Dendritic cell treated with granulocyte-macrophage colony-stimulating factor and Interleukin-4, amounts not matched to agents 40 ng/mL and 50 ng/mL, for 4 days (primary cell): Measurements from ENCODE around the gene PGAM1.
"Not testable (repeated sequence)": the region's sequence is repeated elsewhere in the genome, so short reads cannot be mapped to it uniquely, and the experiment has no call there.

Experiments
- H3K27ac Mint-ChIP-seq: one replicate; pipeline ENCODE4 v1.8.0; 2022; ENCODE audit warnings: mild to moderate bottlenecking, mixed read lengths
- H3K27me3 Mint-ChIP-seq: one replicate; pipeline ENCODE4 v1.8.0; 2022; ENCODE audit warnings: mild to moderate bottlenecking, mixed read lengths
- H3K36me3 Mint-ChIP-seq: one replicate; pipeline ENCODE4 v1.8.0; 2022; ENCODE audit warnings: low read depth, mixed read lengths
- H3K4me1 Mint-ChIP-seq: one replicate; pipeline ENCODE4 v1.8.0; 2022; ENCODE audit warnings: low read depth, mixed read lengths
- H3K4me3 Mint-ChIP-seq: one replicate; pipeline ENCODE4 v1.8.0; 2022; ENCODE audit warnings: mild to moderate bottlenecking, moderate library complexity, mixed read lengths
- H3K9me3 Mint-ChIP-seq: one replicate; pipeline ENCODE4 v1.8.0; 2022; ENCODE audit warnings: mixed read lengths
- intact Hi-C: fragments of 100-400 bp; cut with micrococcal nuclease; formaldehyde crosslinking; loops from one replicate; pipeline ENCODE4 v1.15.0; 2022

Gene PGAM1

DNA sequence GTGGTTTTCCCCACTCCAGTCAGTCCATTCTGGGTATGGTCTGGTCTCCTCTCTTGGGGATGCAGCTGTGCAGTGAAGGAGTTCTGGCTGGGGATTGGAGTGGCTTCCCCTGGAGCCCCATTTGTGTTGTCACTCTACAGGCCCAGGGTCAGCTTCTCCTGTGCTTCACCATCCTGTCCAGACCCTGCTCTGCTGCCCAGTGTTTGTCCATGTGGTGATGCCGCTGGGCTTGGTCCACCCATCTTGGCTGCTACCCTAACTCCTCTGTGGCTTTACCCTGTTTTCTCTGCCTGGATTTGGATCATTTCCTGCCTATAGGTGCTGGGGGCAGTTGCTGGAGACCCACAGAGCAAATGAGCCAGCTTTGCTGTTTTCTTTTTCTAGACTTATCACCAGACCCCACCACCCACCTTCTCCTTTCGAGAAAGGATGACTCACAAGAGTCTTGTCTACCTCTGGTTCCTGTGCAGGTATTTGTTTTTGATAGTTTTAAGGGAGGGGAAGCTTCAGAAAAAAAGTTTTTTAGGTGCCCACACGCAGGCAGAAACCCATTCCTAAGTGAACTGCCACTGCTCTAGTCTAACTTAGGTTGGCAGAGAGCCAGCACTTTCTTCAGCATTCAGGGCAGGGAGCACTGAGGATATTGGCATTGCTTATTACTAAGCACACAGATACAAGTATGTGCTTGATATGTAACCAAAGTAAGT, 28.5 kb downstream of the PGAM1 start:
- Mint-ChIP-seq H3K4me1 (no peaks in the 10 kb centered on the region), H3K36me3 (peaks cover 91% of the 10 kb centered on the region), H3K27ac (peak overlapping the region; percentile 8), H3K4me3 (no peak overlapping the region), H3K9me3 (no peaks in the 10 kb centered on the region), H3K27me3 (no peaks in the 10 kb centered on the region)
- intact Hi-C loops = no loop called here

- Mint-ChIP-seq H3K36me3 (peaks cover 96% of the 10 kb centered on the region), H3K9me3 (no peaks in the 10 kb centered on the region), H3K4me3 (no peak overlapping the region), H3K4me1 (no peaks in the 10 kb centered on the region), H3K27ac (no peak overlapping the region), H3K27me3 (no peaks in the 10 kb centered on the region)
- intact Hi-C loops = no loop called here
Observed at GRCh38 chr10:97456034-97456685, 30.2 kb downstream of the PGAM1 start.

- no peaks in the 10 kb centered on the region for H3K27me3 Mint-ChIP-seq
- H3K4me3 Mint-ChIP-seq = no peak overlapping the region
- no peaks in the 10 kb centered on the region for H3K9me3 Mint-ChIP-seq
- H3K27ac Mint-ChIP-seq = no peak overlapping the region
- intact Hi-C loops = no loop called here
- peaks cover 97% of the 10 kb centered on the region for H3K36me3 Mint-ChIP-seq
- no peaks in the 10 kb centered on the region for H3K4me1 Mint-ChIP-seq
Observed at GRCh38 chr10:97456686-97457065, 30.7 kb downstream of the PGAM1 start.

DNA sequence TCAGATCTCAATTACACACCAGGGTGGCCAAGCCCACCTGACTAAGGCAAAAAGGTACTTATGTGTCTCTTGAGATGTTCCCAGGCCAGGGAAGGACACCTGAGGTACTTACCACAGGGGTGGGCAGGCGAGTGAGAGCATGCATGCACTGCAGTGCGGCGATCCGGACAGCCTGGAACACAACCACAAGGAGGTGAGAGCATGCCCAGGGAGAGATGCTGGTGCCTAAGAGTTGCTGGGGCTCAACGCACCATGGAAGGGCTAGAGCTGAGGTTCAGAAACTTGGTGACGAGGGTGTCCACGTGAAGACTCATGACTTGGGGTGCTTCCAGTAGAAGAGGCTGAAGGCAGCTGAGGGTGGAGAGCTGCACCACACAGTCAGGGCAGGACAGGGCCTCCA, 33.1 kb downstream of the PGAM1 start:
- no peaks in the 10 kb centered on the region for H3K9me3 Mint-ChIP-seq
- H3K36me3 Mint-ChIP-seq = peaks cover 97% of the 10 kb centered on the region
- no peak overlapping the region for H3K27ac Mint-ChIP-seq
- H3K4me1 Mint-ChIP-seq = no peaks in the 10 kb centered on the region
- H3K4me3 Mint-ChIP-seq = no peak overlapping the region
- intact Hi-C loops = no loop called here
- no peaks in the 10 kb centered on the region for H3K27me3 Mint-ChIP-seq

GRCh38 chr10:97459933-97460332, 33.9 kb downstream of the PGAM1 start:
- H3K36me3 Mint-ChIP-seq = peaks cover 100% of the 10 kb centered on the region
- no peaks in the 10 kb centered on the region for H3K9me3 Mint-ChIP-seq
- H3K27me3 Mint-ChIP-seq = no peaks in the 10 kb centered on the region
- H3K27ac Mint-ChIP-seq = no peak overlapping the region
- H3K4me1 Mint-ChIP-seq = no peaks in the 10 kb centered on the region
- intact Hi-C loops = no loop called here
- H3K4me3 Mint-ChIP-seq = no peak overlapping the region

GRCh38 chr10:97462309-97462708, 36.3 kb downstream of the PGAM1 start:
- no peaks in the 10 kb centered on the region for H3K27me3 Mint-ChIP-seq
- H3K9me3 Mint-ChIP-seq = no peaks in the 10 kb centered on the region
- intact Hi-C loops = no loop called here
- H3K27ac Mint-ChIP-seq = no peak overlapping the region
- H3K36me3 Mint-ChIP-seq = peaks cover 100% of the 10 kb centered on the region
- H3K4me3 Mint-ChIP-seq = no peak overlapping the region
- no peaks in the 10 kb centered on the region for H3K4me1 Mint-ChIP-seq

- Mint-ChIP-seq H3K9me3 (no peaks in the 10 kb centered on the region), H3K36me3 (peaks cover 100% of the 10 kb centered on the region), H3K4me1 (no peaks in the 10 kb centered on the region), H3K27ac (no peak overlapping the region), H3K27me3 (no peaks in the 10 kb centered on the region), H3K4me3 (no peak overlapping the region)
- intact Hi-C loops = loop anchor here (1.0 kb wide), 1 partner anchor 90 kb away; no protein-coding TSS in a partner anchor
Observed at GRCh38 chr10:97463363-97464132, 37.6 kb downstream of the PGAM1 start.

- Mint-ChIP-seq H3K27me3 (no peaks in the 10 kb centered on the region), H3K4me3 (no peak overlapping the region), H3K36me3 (peaks cover 100% of the 10 kb centered on the region), H3K9me3 (no peaks in the 10 kb centered on the region), H3K4me1 (no peaks in the 10 kb centered on the region), H3K27ac (no peak overlapping the region)
- intact Hi-C loops = no loop called here
Observed at GRCh38 chr10:97464226-97464625, 38.2 kb downstream of the PGAM1 start.

DNA sequence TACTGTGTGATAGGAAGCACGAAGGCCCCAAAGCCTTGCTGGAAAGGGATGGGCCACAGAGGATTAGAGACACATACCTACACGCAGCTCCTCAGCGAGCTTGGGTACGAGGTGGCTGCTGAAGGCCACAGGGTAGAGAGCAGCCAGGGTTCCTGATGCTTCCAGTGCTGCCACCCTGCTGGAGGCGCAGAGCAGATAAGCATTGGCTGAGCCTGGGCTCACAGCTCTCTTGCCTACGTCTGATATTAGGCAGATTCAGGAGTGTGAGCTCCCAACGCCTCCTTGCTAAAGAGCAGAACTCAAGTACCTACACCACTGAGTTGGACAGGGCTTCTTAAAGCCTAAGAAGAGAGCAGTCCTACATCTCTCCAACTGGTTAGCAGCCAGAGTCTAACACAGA, 40.0 kb downstream of the PGAM1 start:
- H3K36me3 Mint-ChIP-seq = peaks cover 100% of the 10 kb centered on the region
- no peaks in the 10 kb centered on the region for H3K4me1 Mint-ChIP-seq
- H3K27ac Mint-ChIP-seq = no peak overlapping the region
- H3K4me3 Mint-ChIP-seq = no peak overlapping the region
- no peaks in the 10 kb centered on the region for H3K9me3 Mint-ChIP-seq
- H3K27me3 Mint-ChIP-seq = no peaks in the 10 kb centered on the region
- intact Hi-C loops = no loop called here

GRCh38 chr10:97466755-97467154, 40.8 kb downstream of the PGAM1 start:
- H3K4me1 Mint-ChIP-seq = no peaks in the 10 kb centered on the region
- no peak overlapping the region for H3K27ac Mint-ChIP-seq
- no peaks in the 10 kb centered on the region for H3K27me3 Mint-ChIP-seq
- peaks cover 96% of the 10 kb centered on the region for H3K36me3 Mint-ChIP-seq
- H3K9me3 Mint-ChIP-seq = no peaks in the 10 kb centered on the region
- intact Hi-C loops = no loop called here
- no peak overlapping the region for H3K4me3 Mint-ChIP-seq

GRCh38 chr10:97468162-97468561, 42.2 kb downstream of the PGAM1 start:
- Mint-ChIP-seq H3K36me3 (peaks cover 96% of the 10 kb centered on the region), H3K27ac (no peak overlapping the region), H3K27me3 (no peaks in the 10 kb centered on the region), H3K4me3 (no peak overlapping the region), H3K4me1 (no peaks in the 10 kb centered on the region), H3K9me3 (no peaks in the 10 kb centered on the region)
- intact Hi-C loops = no loop called here

DNA sequence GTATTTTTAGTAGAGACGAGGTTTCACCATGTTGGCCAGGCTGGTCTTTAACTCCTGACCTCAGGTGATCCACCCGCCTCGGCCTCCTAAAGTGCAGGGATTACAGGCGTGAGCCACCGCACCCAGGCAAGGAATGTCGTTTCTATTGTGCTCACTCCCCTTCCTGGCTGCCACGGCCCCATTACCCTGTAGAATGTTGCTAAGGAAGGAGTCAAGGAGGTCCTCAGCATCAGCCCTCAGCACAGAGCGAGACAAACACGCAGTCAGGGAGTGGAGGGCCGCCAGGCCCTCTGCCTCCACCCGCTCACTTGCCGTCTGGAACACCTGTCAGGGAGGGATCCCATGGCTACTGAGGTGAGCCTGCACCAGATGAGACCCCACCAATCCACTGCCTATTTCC, 42.8 kb downstream of the PGAM1 start:
- H3K4me1 Mint-ChIP-seq, H3K27ac Mint-ChIP-seq, H3K9me3 Mint-ChIP-seq, H3K27me3 Mint-ChIP-seq, intact Hi-C loops, H3K4me3 Mint-ChIP-seq: not testable (repeated sequence)
- peaks cover 96% of the 10 kb centered on the region for H3K36me3 Mint-ChIP-seq

GRCh38 chr10:97474918-97475317, 48.9 kb downstream of the PGAM1 start:
- H3K27ac Mint-ChIP-seq = no peak overlapping the region
- no peaks in the 10 kb centered on the region for H3K9me3 Mint-ChIP-seq
- no peaks in the 10 kb centered on the region for H3K4me1 Mint-ChIP-seq
- H3K4me3 Mint-ChIP-seq = no peak overlapping the region
- intact Hi-C loops = no loop called here
- no peaks in the 10 kb centered on the region for H3K27me3 Mint-ChIP-seq
- peaks cover 96% of the 10 kb centered on the region for H3K36me3 Mint-ChIP-seq

- intact Hi-C loops = no loop called here
- Mint-ChIP-seq H3K4me3 (no peak overlapping the region), H3K27ac (no peak overlapping the region), H3K4me1 (no peaks in the 10 kb centered on the region), H3K36me3 (peaks cover 97% of the 10 kb centered on the region), H3K27me3 (no peaks in the 10 kb centered on the region), H3K9me3 (no peaks in the 10 kb centered on the region)
Observed at GRCh38 chr10:97475936-97476594, 50.1 kb downstream of the PGAM1 start.
